Smooth muscle cell (in vitro differentiated cells): ENCODE measurements around the gene RUNX2. TPM values are rescaled to one million over a fixed set of nuclear protein-coding genes. Genes with fewer than 3 reads are reported as not detected.

ENCODE experiments used
- DNase-seq: peaks from one replicate; lab custom pipeline; 2025; ENCODE audit not compliant: unreplicated experiment; lab: John Stamatoyannopoulos, UW
- H2AFZ ChIP-seq: fragments of 200-600 bp; sonication (generic); 2 replicates; pipeline ENCODE4 v1.6.0; 2016; ENCODE audit warnings: antibody characterized with exemption, low read depth, mild to moderate bottlenecking
- H3F3A ChIP-seq: fragments of 200-600 bp; sonication (generic); 2 replicates; pipeline ENCODE4 v1.6.0; 2017; ENCODE audit warnings: antibody characterized with exemption, low read depth
- H3K27ac ChIP-seq: fragments of 200-600 bp; sonication (generic); 2 replicates; pipeline ENCODE4 v1.5.1; 2016; ENCODE audit warnings: low read depth, mild to moderate bottlenecking
- H3K27me3 ChIP-seq: fragments of 200-600 bp; sonication (generic); 2 replicates; pipeline ENCODE4 v1.6.1; 2016; ENCODE audit warnings: low read depth, mild to moderate bottlenecking
- H3K36me3 ChIP-seq: fragments of 200-600 bp; sonication (generic); 2 replicates; pipeline ENCODE4 v1.5.1; 2016; ENCODE audit warnings: low read depth
- H3K4me1 ChIP-seq: fragments of 200-600 bp; sonication (generic); 2 replicates; pipeline ENCODE4 v1.5.1; 2016; ENCODE audit warnings: low read depth
- H3K4me2 ChIP-seq: fragments of 200-600 bp; sonication (generic); 2 replicates; pipeline ENCODE4 v1.6.0; 2016; ENCODE audit warnings: mild to moderate bottlenecking
- H3K4me3 ChIP-seq: fragments of 200-600 bp; sonication (generic); 2 replicates; pipeline ENCODE4 v1.5.1; 2016; ENCODE audit warnings: mild to moderate bottlenecking
- H3K79me2 ChIP-seq: fragments of 200-600 bp; sonication (generic); 2 replicates; pipeline ENCODE4 v1.6.0; 2016; ENCODE audit warnings: low read depth, mild to moderate bottlenecking
- H3K9ac ChIP-seq: fragments of 200-600 bp; sonication (generic); 2 replicates; pipeline ENCODE4 v1.6.0; 2016; ENCODE audit warnings: low read depth
- H3K9me3 ChIP-seq: fragments of 200-600 bp; sonication (generic); replicated peaks from 2 replicates; pipeline ENCODE4 v1.5.1; 2016; ENCODE audit warnings: low read depth
- H4K20me1 ChIP-seq: fragments of 200-600 bp; sonication (generic); 2 replicates; pipeline ENCODE4 v1.6.0; 2016; ENCODE audit warnings: low read depth
- CTCF ChIP-seq: fragments of 200-600 bp; sonication (generic); IDR thresholded peaks from 2 replicates; pipeline ENCODE4 v1.5.1; 2017; ENCODE audit warnings: borderline replicate concordance, mild to moderate bottlenecking, antibody characterized with exemption; ENCODE audit not compliant: insufficient read depth, poor library complexity, severe bottlenecking
- WGBS: methylation state at CpG from one replicate; pipeline ENCODE4 v1.1.7; 2016; ENCODE audit warnings: low lambda C conversion rate; 5-methylcytosine and 5-hydroxymethylcytosine counted together
- polyA plus RNA-seq: library from polyadenylated mRNA; unstranded; fragments of >200 nt; fragmentation: Nextera tagmentation; extraction: Ambion mirVana; gene quantifications from 2 replicates; pipeline ENCODE4 v1.2.1, GENCODE V29; 2016
- total RNA-seq: library from RNA; depleted of rRNA; stranded (reverse); fragments of >200 nt; gene quantifications from 2 replicates; pipeline ENCODE4 v1.2.3, GENCODE V29; 2014

The RUNX2 gene
- total and polyA plus RNA-seq, 2 experiments from 2014 or later = 12.5 to 16.4 TPM

GRCh38 chr6:45555981-45556771 is 228.0 kb downstream of the RUNX2 start:
- no peak for DNase-seq
- H3K9ac ChIP-seq = no peak overlapping the region
- 42% methylated on average over 14 of the region's 14 CpGs for WGBS
- no peaks in the 10 kb centered on the region for H4K20me1 ChIP-seq
- H3K4me3 ChIP-seq = peak overlapping the region; percentile 31
- H3K4me2 ChIP-seq = peak overlapping the region; percentile 78
- H2AFZ ChIP-seq = no peak overlapping the region
- no peaks in the 10 kb centered on the region for H3K36me3 ChIP-seq
- no peaks in the 10 kb centered on the region for H3K79me2 ChIP-seq
- peaks cover 8% of the 10 kb centered on the region for H3F3A ChIP-seq
- H3K27ac ChIP-seq = peak overlapping the region; percentile 27
- no peaks in the 10 kb centered on the region for H3K4me1 ChIP-seq
- H3K27me3 ChIP-seq = no peaks in the 10 kb centered on the region
- TF ChIP-seq CTCF = no peak
- H3K9me3 ChIP-seq = no peaks in the 10 kb centered on the region

GRCh38 chr6:45556828-45557227 is 228.7 kb downstream of the RUNX2 start:
- Histone ChIP-seq H3K4me3 (no peak overlapping the region), H3K4me2 (no peak overlapping the region), H3K4me1 (no peaks in the 10 kb centered on the region), H3K79me2 (no peaks in the 10 kb centered on the region), H4K20me1 (no peaks in the 10 kb centered on the region), H3K27ac (no peak overlapping the region), H3K27me3 (no peaks in the 10 kb centered on the region), H2AFZ (no peak overlapping the region), H3K36me3 (no peaks in the 10 kb centered on the region), H3K9ac (no peak overlapping the region), H3F3A (peaks cover 8% of the 10 kb centered on the region), H3K9me3 (no peaks in the 10 kb centered on the region)
- WGBS = 86% methylated on average over 5 of the region's 5 CpGs
- TF ChIP-seq CTCF = no peak
- no peak for DNase-seq

- no peaks in the 10 kb centered on the region for H3K4me1 ChIP-seq
- 93% methylated on average over 2 of the region's 2 CpGs for WGBS
Observed at GRCh38 chr6:45557454-45557853, 229.3 kb downstream of the RUNX2 start.

More at GRCh38 chr6:45557454-45557853, 229.3 kb downstream of the RUNX2 start:
- H3K9me3 ChIP-seq = no peaks in the 10 kb centered on the region
- no peaks in the 10 kb centered on the region for H3K36me3 ChIP-seq
- H3K9ac ChIP-seq = no peak overlapping the region
- DNase-seq = no peak
- H3K27ac ChIP-seq = no peak overlapping the region
- H4K20me1 ChIP-seq = no peaks in the 10 kb centered on the region
- no peaks in the 10 kb centered on the region for H3K79me2 ChIP-seq
- no peaks in the 10 kb centered on the region for H3K27me3 ChIP-seq
- H3K4me3 ChIP-seq = no peak overlapping the region
- H2AFZ ChIP-seq = no peak overlapping the region
- TF ChIP-seq CTCF = no peak
- no peak overlapping the region for H3K4me2 ChIP-seq
- H3F3A ChIP-seq = peaks cover 8% of the 10 kb centered on the region
